KMS-11 (cell line): ENCODE results near the gene GRID1.

Source experiments
- H2AFZ ChIP-seq: fragments of 200-600 bp; sonication (generic); 2 replicates; pipeline ENCODE4 v1.6.1; 2016; ENCODE audit warnings: antibody characterized with exemption, mixed run types, low read depth
- H3K27ac ChIP-seq: fragments of 200-600 bp; sonication (generic); 2 replicates; pipeline ENCODE4 v1.6.1; 2016; ENCODE audit warnings: mild to moderate bottlenecking, mixed run types
- H3K27me3 ChIP-seq: fragments of 200-600 bp; sonication (generic); 2 replicates; pipeline ENCODE4 v1.6.1; 2017; ENCODE audit warnings: mild to moderate bottlenecking, low read depth, mixed run types, moderate library complexity; ENCODE audit not compliant: insufficient read depth
- H3K36me3 ChIP-seq: fragments of 200-600 bp; sonication (generic); 2 replicates; pipeline ENCODE4 v1.6.1; 2017; ENCODE audit warnings: mild to moderate bottlenecking, mixed run types; ENCODE audit not compliant: insufficient read depth
- H3K4me1 ChIP-seq: fragments of 200-600 bp; sonication (generic); 2 replicates; pipeline ENCODE4 v1.6.1; 2016; ENCODE audit warnings: mild to moderate bottlenecking, low read depth, mixed run types; ENCODE audit not compliant: poor library complexity, severe bottlenecking
- H3K4me2 ChIP-seq: fragments of 200-600 bp; sonication (generic); 2 replicates; pipeline ENCODE4 v1.7.0; 2016; ENCODE audit warnings: mild to moderate bottlenecking, mixed run types
- H3K4me3 ChIP-seq: fragments of 200-600 bp; sonication (generic); IDR thresholded peaks from 2 replicates; pipeline ENCODE4 v1.6.1; 2017; ENCODE audit warnings: low read depth, low read length, mixed read lengths; ENCODE audit not compliant: insufficient read depth
- H3K79me2 ChIP-seq: fragments of 200-600 bp; sonication (generic); 2 replicates; pipeline ENCODE4 v1.6.1; 2016; ENCODE audit warnings: low read depth, mixed run types; ENCODE audit not compliant: insufficient read depth
- H3K9ac ChIP-seq: fragments of 200-600 bp; sonication (generic); 2 replicates; pipeline ENCODE4 v1.6.1; 2016; ENCODE audit warnings: mild to moderate bottlenecking, mixed run types
- H4K20me1 ChIP-seq: fragments of 200-600 bp; sonication (generic); 2 replicates; pipeline ENCODE4 v1.6.1; 2016; ENCODE audit warnings: mild to moderate bottlenecking, mixed run types; ENCODE audit not compliant: insufficient read depth
- CTCF ChIP-seq: fragments of 200-600 bp; sonication (generic); conservative IDR thresholded peaks from 2 replicates; pipeline ENCODE4 v1.6.1; 2017; ENCODE audit warnings: low read depth, mild to moderate bottlenecking, antibody characterized with exemption, low read length, moderate library complexity, mixed read lengths

The GRID1 gene

GRCh38 chr10:85967594-85967993 is 399.0 kb downstream of the GRID1 start:
- Histone ChIP-seq H2AFZ (no peak overlapping the region), H3K4me2 (no peak overlapping the region), H3K9ac (no peak overlapping the region), H3K4me1 (no peaks in the 10 kb centered on the region), H3K36me3 (no peaks in the 10 kb centered on the region), H3K79me2 (no peaks in the 10 kb centered on the region), H3K27me3 (no peaks in the 10 kb centered on the region), H3K27ac (no peak overlapping the region), H4K20me1 (no peaks in the 10 kb centered on the region), H3K4me3 (no peak overlapping the region)
- TF ChIP-seq CTCF: no peak

- Histone ChIP-seq H2AFZ (no peak overlapping the region), H3K27ac (no peak overlapping the region), H3K9ac (no peak overlapping the region), H3K36me3 (no peaks in the 10 kb centered on the region), H3K4me1 (no peaks in the 10 kb centered on the region), H3K4me2 (no peak overlapping the region), H3K4me3 (no peak overlapping the region), H3K27me3 (no peaks in the 10 kb centered on the region), H4K20me1 (no peaks in the 10 kb centered on the region), H3K79me2 (no peaks in the 10 kb centered on the region)
- TF ChIP-seq CTCF: no peak
These were observed 405.0 kb downstream of the GRID1 start for GRCh38 chr10:85961479-85962067.

- no peaks in the 10 kb centered on the region for H3K4me1 ChIP-seq
- H4K20me1 ChIP-seq: no peaks in the 10 kb centered on the region
- H3K4me2 ChIP-seq: no peak overlapping the region
- H3K27ac ChIP-seq: no peak overlapping the region
- H3K36me3 ChIP-seq: no peaks in the 10 kb centered on the region
- H2AFZ ChIP-seq: no peak overlapping the region
- no peak for TF ChIP-seq CTCF
- H3K79me2 ChIP-seq: no peaks in the 10 kb centered on the region
- no peak overlapping the region for H3K4me3 ChIP-seq
- H3K27me3 ChIP-seq: no peaks in the 10 kb centered on the region
- H3K9ac ChIP-seq: no peak overlapping the region
These were observed 405.5 kb downstream of the GRID1 start for GRCh38 chr10:85961073-85961472.

GRCh38 chr10:85959239-85959638 is 407.4 kb downstream of the GRID1 start:
- H3K79me2 ChIP-seq: no peaks in the 10 kb centered on the region
- no peaks in the 10 kb centered on the region for H4K20me1 ChIP-seq
- no peak overlapping the region for H3K4me2 ChIP-seq
- no peak overlapping the region for H3K4me3 ChIP-seq
- TF ChIP-seq CTCF: no peak
- no peaks in the 10 kb centered on the region for H3K36me3 ChIP-seq
- H3K4me1 ChIP-seq: no peaks in the 10 kb centered on the region
- H3K27ac ChIP-seq: no peak overlapping the region
- no peaks in the 10 kb centered on the region for H3K27me3 ChIP-seq
- H2AFZ ChIP-seq: no peak overlapping the region
- no peak overlapping the region for H3K9ac ChIP-seq
